Endothelial cell (in vitro differentiated cells): ENCODE measurements around the gene C1QTNF7. TPM values are rescaled to one million over a fixed set of nuclear protein-coding genes. Genes with fewer than 3 reads are reported as not detected.

ENCODE experiments used
- DNase-seq: peaks from one replicate; pipeline ENCODE4 v3.0.0; 2021; ENCODE audit warnings: low spot score
- H3K27ac Mint-ChIP-seq: one replicate; pipeline ENCODE4 v1.8.0; 2021; ENCODE audit warnings: mixed read lengths, inconsistent platforms; ENCODE audit not compliant: unreplicated experiment
- H3K27me3 Mint-ChIP-seq: one replicate; pipeline ENCODE4 v1.8.0; 2021; ENCODE audit warnings: mild to moderate bottlenecking, moderate library complexity, mixed read lengths, inconsistent platforms; ENCODE audit not compliant: unreplicated experiment
- H3K36me3 Mint-ChIP-seq: one replicate; pipeline ENCODE4 v1.8.0; 2021; ENCODE audit warnings: mild to moderate bottlenecking, low read depth, mixed read lengths, inconsistent platforms; ENCODE audit not compliant: unreplicated experiment
- H3K4me1 Mint-ChIP-seq: one replicate; pipeline ENCODE4 v1.8.0; 2021; ENCODE audit warnings: mild to moderate bottlenecking, mixed read lengths, inconsistent platforms; ENCODE audit not compliant: unreplicated experiment
- H3K4me3 Mint-ChIP-seq: one replicate; pipeline ENCODE4 v1.8.0; 2021; ENCODE audit warnings: mild to moderate bottlenecking, mixed read lengths, inconsistent platforms; ENCODE audit not compliant: unreplicated experiment
- H3K9me3 Mint-ChIP-seq: one replicate; pipeline ENCODE4 v1.8.0; 2021; ENCODE audit warnings: mixed read lengths, inconsistent platforms; ENCODE audit not compliant: unreplicated experiment
- CTCF ChIP-seq: fragments of 200-600 bp; sonication (generic); IDR thresholded peaks from one replicate; pipeline ENCODE4 v1.5.0; 2021; ENCODE audit warnings: antibody characterized with exemption; ENCODE audit not compliant: unreplicated experiment
- total RNA-seq: library from RNA; stranded (reverse); fragmentation: NEBNext Ultra II Directional; extraction: Animal tissue kit (Norgen Biotek cat#: 25700); gene quantifications from one replicate; pipeline ENCODE4 v1.2.1, GENCODE V29; 2021; ENCODE audit not compliant: unreplicated experiment

C1QTNF7 gene
- total RNA-seq, 1 donor from 2014 or later: not detected

- peaks cover 44% of the 10 kb centered on the region for H3K36me3 Mint-ChIP-seq
Measured at GRCh38 chr4:15481961-15482745, 54.3 kb downstream of the C1QTNF7 start.

GRCh38 chr4:15482842-15483241 lies 55.0 kb downstream of the C1QTNF7 start:
- DNase-seq: no peak
- Mint-ChIP-seq H3K4me1 (peaks cover 6% of the 10 kb centered on the region), H3K27ac (no peak overlapping the region), H3K9me3 (no peaks in the 10 kb centered on the region), H3K4me3 (no peak overlapping the region), H3K27me3 (peaks cover 4% of the 10 kb centered on the region), H3K36me3 (peaks cover 44% of the 10 kb centered on the region)
- no peak for TF ChIP-seq CTCF

More at GRCh38 chr4:15481961-15482745, 54.3 kb downstream of the C1QTNF7 start:
- Mint-ChIP-seq H3K27ac (no peak overlapping the region), H3K4me3 (no peak overlapping the region), H3K27me3 (peaks cover 4% of the 10 kb centered on the region), H3K4me1 (peaks cover 6% of the 10 kb centered on the region), H3K9me3 (no peaks in the 10 kb centered on the region)
- DNase-seq: no peak
- TF ChIP-seq CTCF: no peak

GRCh38 chr4:15488136-15488535 lies 60.3 kb downstream of the C1QTNF7 start:
- Mint-ChIP-seq H3K27me3 (no peaks in the 10 kb centered on the region), H3K9me3 (no peaks in the 10 kb centered on the region), H3K4me1 (no peaks in the 10 kb centered on the region), H3K4me3 (no peak overlapping the region), H3K27ac (no peak overlapping the region), H3K36me3 (peaks cover 45% of the 10 kb centered on the region)
- no peak for DNase-seq
- no peak for TF ChIP-seq CTCF

DNA sequence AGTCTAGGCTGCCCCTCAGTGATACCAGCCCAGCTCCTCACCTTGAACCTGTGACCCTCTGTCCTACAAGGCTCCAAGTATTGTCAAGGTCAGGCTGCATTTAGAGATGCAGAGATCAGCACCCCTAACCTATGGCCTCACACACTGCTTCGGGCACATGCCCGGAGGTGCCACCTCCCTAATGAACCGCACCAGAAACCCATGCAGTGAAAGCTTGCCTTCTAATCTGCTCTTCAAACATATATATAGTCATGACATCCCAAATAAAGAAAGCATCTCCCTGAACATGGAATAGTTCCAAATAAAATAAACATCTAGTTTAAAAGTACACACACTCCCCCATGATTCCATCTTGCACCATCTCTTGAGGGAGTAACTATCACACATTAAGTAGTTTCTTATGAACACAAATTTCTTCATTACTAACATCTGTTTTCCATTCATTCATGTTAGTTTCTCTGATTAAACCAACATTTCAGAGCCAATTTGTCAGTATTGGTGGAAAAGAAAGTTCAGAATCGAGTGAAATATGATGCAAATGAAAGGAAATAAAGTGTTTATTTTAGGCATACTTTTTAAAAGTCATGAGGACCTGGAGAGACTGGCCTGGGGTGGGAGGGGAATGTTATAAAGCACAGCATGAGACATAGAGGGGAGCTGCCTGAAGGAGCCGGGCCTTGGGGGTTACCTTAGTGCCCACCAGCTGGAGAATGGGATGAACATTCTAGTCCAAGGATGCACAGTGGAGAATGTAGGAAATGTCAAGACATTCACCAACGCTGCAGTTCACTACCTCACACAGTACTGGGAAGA lies 61.0 kb downstream of the C1QTNF7 start:
- DNase-seq: no peak
- Mint-ChIP-seq H3K9me3 (no peaks in the 10 kb centered on the region), H3K27me3 (no peaks in the 10 kb centered on the region), H3K36me3 (peaks cover 41% of the 10 kb centered on the region), H3K4me3 (peak overlapping the region; percentile 18), H3K4me1 (no peaks in the 10 kb centered on the region), H3K27ac (no peak overlapping the region)
- no peak for TF ChIP-seq CTCF

GRCh38 chr4:15489551-15489950 lies 61.7 kb downstream of the C1QTNF7 start:
- TF ChIP-seq CTCF: no peak
- Mint-ChIP-seq H3K4me3 (peak overlapping the region; percentile 11), H3K36me3 (peaks cover 34% of the 10 kb centered on the region), H3K27ac (no peak overlapping the region), H3K9me3 (no peaks in the 10 kb centered on the region), H3K4me1 (no peaks in the 10 kb centered on the region), H3K27me3 (no peaks in the 10 kb centered on the region)
- DNase-seq: no peak
